Measurements from ENCODE around the gene CD2. TPM values are rescaled to one million over a fixed set of nuclear protein-coding genes. Genes with fewer than 3 reads are reported as not detected.
A peak's percentile ranks its signal among the peaks of the same experiment; 100 is the strongest.

The CD2 gene
- total and polyA plus RNA-seq, 8 donors, result 0.16 to 1.9 (median 0.79) TPM

GRCh38 chr1:116740296-116740695, 13.9 kb upstream of the CD2 start:
- no peak overlapping the region for H3K4me3 ChIP-seq

GRCh38 chr1:116740746-116741145, 13.5 kb upstream of the CD2 start:
- peak in 1 of 4 donors; percentile 12 for ATAC-seq
- Histone ChIP-seq H3K27me3 (no peaks in the 10 kb centered on the region), H3K4me1 (no peaks in the 10 kb centered on the region), H3K4me3 (no peak overlapping the region), H3K36me3 (no peaks in the 10 kb centered on the region), H3K27ac (no peak overlapping the region), H3K9me3 (peaks cover 0 to 5% (median 0%) of the 10 kb centered on the region in 4 donors)
- no peak for DNase-seq
- TF ChIP-seq CTCF (IDR thresholded peaks at IDR 0.05), result no peak
- 92 to 100% methylated on average over 2 of the region's 2 CpGs for WGBS, 2 donors
- intact Hi-C loops (cut with DNase I), result no loop called here
- no peak for FAIRE-seq

More at GRCh38 chr1:116740296-116740695, 13.9 kb upstream of the CD2 start:
- no peak overlapping the region for H3K27ac ChIP-seq
- H3K4me1 ChIP-seq, result no peaks in the 10 kb centered on the region
- H3K36me3 ChIP-seq, result no peaks in the 10 kb centered on the region
- WGBS, 2 donors, result 92 to 94% methylated on average over 6 of the region's 6 CpGs
- ATAC-seq (no peak), DNase-seq (no peak), FAIRE-seq (no peak)
- TF ChIP-seq CTCF (IDR thresholded peaks at IDR 0.05), result no peak
- intact Hi-C loops (cut with DNase I), result no loop called here
- peaks cover 0 to 5% (median 0%) of the 10 kb centered on the region in 4 donors for H3K9me3 ChIP-seq
- no peaks in the 10 kb centered on the region for H3K27me3 ChIP-seq

GRCh38 chr1:116741836-116742565, 12.2 kb upstream of the CD2 start:
- intact Hi-C loops (cut with DNase I), result no loop called here
- DNase-seq (no peak), ATAC-seq (no peak), FAIRE-seq (no peak)
- Histone ChIP-seq H3K9me3 (peaks cover 0 to 5% (median 0%) of the 10 kb centered on the region in 4 donors), H3K4me3 (no peak overlapping the region), H3K27ac (no peak overlapping the region), H3K36me3 (no peaks in the 10 kb centered on the region), H3K27me3 (no peaks in the 10 kb centered on the region), H3K4me1 (no peaks in the 10 kb centered on the region)
- 93 to 95% methylated on average over 42 of the region's 42 CpGs for WGBS, 2 donors
- TF ChIP-seq CTCF (IDR thresholded peaks at IDR 0.05), result no peak

GRCh38 chr1:116743535-116743934, 10.7 kb upstream of the CD2 start:
- Histone ChIP-seq H3K27me3 (no peaks in the 10 kb centered on the region), H3K9me3 (peaks cover 0 to 5% (median 0%) of the 10 kb centered on the region in 4 donors), H3K36me3 (no peaks in the 10 kb centered on the region), H3K27ac (no peak overlapping the region), H3K4me1 (no peaks in the 10 kb centered on the region), H3K4me3 (no peak overlapping the region)
- 87 to 95% methylated on average over 4 of the region's 4 CpGs for WGBS, 2 donors
- intact Hi-C loops (cut with DNase I), result no loop called here
- FAIRE-seq, result no peak
- no peak for ATAC-seq
- no peak for TF ChIP-seq CTCF (IDR thresholded peaks at IDR 0.05)
- no peak for DNase-seq

GRCh38 chr1:116748272-116748671, 6.0 kb upstream of the CD2 start:
- H3K9me3 ChIP-seq, result peaks cover 0 to 5% (median 0%) of the 10 kb centered on the region in 4 donors
- FAIRE-seq, result no peak
- WGBS, 2 donors, result 94 to 96% methylated on average over 3 of the region's 3 CpGs

More at GRCh38 chr1:116748272-116748671, 6.0 kb upstream of the CD2 start:
- no peak overlapping the region for H3K27ac ChIP-seq
- no peak for TF ChIP-seq CTCF (IDR thresholded peaks at IDR 0.05)
- no peak overlapping the region for H3K4me3 ChIP-seq
- H3K27me3 ChIP-seq, result no peaks in the 10 kb centered on the region
- intact Hi-C loops (cut with DNase I), result no loop called here
- DNase-seq (no peak), ATAC-seq (no peak)
- H3K4me1 ChIP-seq, result no peaks in the 10 kb centered on the region
- no peaks in the 10 kb centered on the region for H3K36me3 ChIP-seq
